Trophoblast cell (in vitro differentiated cells and primary cell): ENCODE data around the gene POMGNT2.

Source experiments
- DNase-seq, 2 donors: peaks; one replicate each; pipeline ENCODE4 v3.0.0-alpha.2; 2016
- H2AFZ ChIP-seq: 2 replicates; pipeline ENCODE4 v1.6.1; 2013; ENCODE audit warnings: low read length, moderate library complexity, mild to moderate bottlenecking; ENCODE audit not compliant: insufficient read depth, poor library complexity
- H2AK5ac ChIP-seq: 2 replicates; pipeline ENCODE4 v1.6.1; 2013; ENCODE audit warnings: mild to moderate bottlenecking, low read length
- H2BK120ac ChIP-seq: 2 replicates; pipeline ENCODE4 v1.6.1; 2013; ENCODE audit warnings: low read length, mild to moderate bottlenecking, moderate library complexity; ENCODE audit not compliant: insufficient read depth, poor library complexity
- H2BK12ac ChIP-seq: 2 replicates; pipeline ENCODE4 v1.6.1; 2013; ENCODE audit warnings: mild to moderate bottlenecking, low read length, moderate library complexity
- H2BK5ac ChIP-seq: 2 replicates; pipeline ENCODE4 v1.6.1; 2013; ENCODE audit warnings: low read length, low read depth, moderate library complexity, mild to moderate bottlenecking; ENCODE audit not compliant: poor library complexity
- H3K14ac ChIP-seq: 2 replicates; pipeline ENCODE4 v1.6.1; 2013; ENCODE audit warnings: mild to moderate bottlenecking, low read length
- H3K18ac ChIP-seq: 2 replicates; pipeline ENCODE4 v1.6.1; 2013; ENCODE audit warnings: mild to moderate bottlenecking, low read length
- H3K23ac ChIP-seq: 2 replicates; pipeline ENCODE4 v1.6.1; 2013; ENCODE audit warnings: low read length
- H3K27ac ChIP-seq: 2 replicates; pipeline ENCODE4 v1.5.1; 2013; ENCODE audit warnings: low read depth, mild to moderate bottlenecking, inconsistent platforms, low read length, moderate library complexity
- H3K27me3 ChIP-seq: 2 replicates; pipeline ENCODE4 v1.6.1; 2013; ENCODE audit warnings: inconsistent platforms, mild to moderate bottlenecking, low read length, moderate library complexity; ENCODE audit not compliant: insufficient read depth
- H3K36me3 ChIP-seq, 2 experiments: 1 replicate in 1 of 2; 2 replicates in 1 of 2; pipeline ENCODE4 v1.6.1; 2013; ENCODE audit warnings: low read length in 2 of 2, mild to moderate bottlenecking in 2 of 2, moderate library complexity in 1 of 2; ENCODE audit not compliant: insufficient read depth in 2 of 2, control insufficient read depth in 1 of 2
- H3K4ac ChIP-seq: 2 replicates; pipeline ENCODE4 v1.6.1; 2013; ENCODE audit warnings: low read depth, mild to moderate bottlenecking, low read length, moderate library complexity
- H3K4me1 ChIP-seq, 2 experiments: 1 replicate in 1 of 2; 2 replicates in 1 of 2; pipeline ENCODE4 v1.6.1; 2013; ENCODE audit warnings: low read length in 2 of 2, mild to moderate bottlenecking in 2 of 2, moderate library complexity in 1 of 2; ENCODE audit not compliant: insufficient read depth in 2 of 2, control insufficient read depth in 1 of 2
- H3K4me2 ChIP-seq: 2 replicates; pipeline ENCODE4 v1.6.1; 2013; ENCODE audit warnings: inconsistent platforms, mild to moderate bottlenecking, low read length, moderate library complexity
- H3K4me3 ChIP-seq: 2 replicates; pipeline ENCODE4 v1.5.1; 2013; ENCODE audit warnings: mild to moderate bottlenecking, low read depth, low read length, inconsistent platforms
- H3K79me1 ChIP-seq: one replicate; pipeline ENCODE4 v1.6.1; 2013; ENCODE audit warnings: low read length
- H3K79me2 ChIP-seq: 2 replicates; pipeline ENCODE4 v1.6.1; 2013; ENCODE audit warnings: low read length, mild to moderate bottlenecking; ENCODE audit not compliant: control insufficient read depth, insufficient read depth, poor library complexity
- H3K9ac ChIP-seq: 2 replicates; pipeline ENCODE4 v1.6.1; 2013; ENCODE audit warnings: mild to moderate bottlenecking, low read length
- H3K9me3 ChIP-seq: 2 replicates; pipeline ENCODE4 v1.6.1; 2013; ENCODE audit warnings: low read depth, mild to moderate bottlenecking, control low read depth, inconsistent platforms, low read length; ENCODE audit not compliant: insufficient read depth
- H4K12ac ChIP-seq: 2 replicates; pipeline ENCODE4 v1.6.1; 2013; ENCODE audit warnings: low read depth, mild to moderate bottlenecking, low read length, moderate library complexity
- H4K8ac ChIP-seq: 2 replicates; pipeline ENCODE4 v1.6.1; 2013; ENCODE audit warnings: low read depth, mild to moderate bottlenecking, low read length, moderate library complexity
- H4K91ac ChIP-seq: one replicate; pipeline ENCODE4 v1.6.1; 2013; ENCODE audit warnings: low read depth, mild to moderate bottlenecking, low read length, moderate library complexity
- WGBS: extraction: QIAGEN DNeasy Blood & Tissue Kit; methylation state at CpG from one replicate; pipeline ENCODE4 v1.1.7; 2013; ENCODE audit warnings: missing lambda C conversion rate; ENCODE audit not compliant: insufficient read length, insufficient coverage; ENCODE audit errors: extremely low coverage; 5-methylcytosine and 5-hydroxymethylcytosine counted together

Gene POMGNT2

DNA sequence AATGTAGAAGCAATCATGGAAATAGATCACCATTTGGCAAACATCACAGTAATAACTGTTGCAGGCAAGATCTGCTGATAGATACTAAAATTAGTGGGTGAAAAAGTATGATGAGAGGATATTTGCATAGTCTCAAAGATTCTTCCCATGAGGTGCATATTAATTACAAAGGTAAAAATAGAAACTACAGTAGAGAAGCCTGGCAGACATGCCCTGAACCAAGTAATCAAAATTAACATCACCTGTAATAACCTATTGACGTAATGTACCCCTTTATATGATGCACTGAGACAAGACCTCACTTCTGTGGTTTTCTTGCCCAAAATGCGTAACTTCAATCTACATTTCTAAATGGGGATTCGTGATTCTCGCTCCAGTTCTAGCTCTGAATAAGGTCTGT is 14.4 kb downstream of the POMGNT2 start:
- no peak overlapping the region for H2BK120ac ChIP-seq
- no peak overlapping the region for H4K12ac ChIP-seq
- no CpG with 5 or more reads among the region's 4 CpGs for WGBS
- H3K18ac ChIP-seq = no peak overlapping the region
- no peak for DNase-seq
- H3K4me3 ChIP-seq = no peak overlapping the region
- H4K8ac ChIP-seq = no peak overlapping the region
- peaks cover 1 to 2% of the 10 kb centered on the region in 2 experiments for H3K4me1 ChIP-seq
- H3K23ac ChIP-seq = no peak overlapping the region
- no peak overlapping the region for H3K14ac ChIP-seq
- H3K36me3 ChIP-seq = no peaks in the 10 kb centered on the region
- H3K9ac ChIP-seq = no peak overlapping the region
- H2AK5ac ChIP-seq = no peak overlapping the region
- H3K27me3 ChIP-seq = no peaks in the 10 kb centered on the region
- H3K4me2 ChIP-seq = no peak overlapping the region
- no peak overlapping the region for H3K4ac ChIP-seq
- H3K79me2 ChIP-seq = no peaks in the 10 kb centered on the region
- H2AFZ ChIP-seq = no peak overlapping the region
- no peak overlapping the region for H4K91ac ChIP-seq
- no peak overlapping the region for H2BK5ac ChIP-seq
- no peak overlapping the region for H2BK12ac ChIP-seq
- H3K9me3 ChIP-seq = peaks cover 2% of the 10 kb centered on the region
- no peak overlapping the region for H3K27ac ChIP-seq
- no peaks in the 10 kb centered on the region for H3K79me1 ChIP-seq

DNA sequence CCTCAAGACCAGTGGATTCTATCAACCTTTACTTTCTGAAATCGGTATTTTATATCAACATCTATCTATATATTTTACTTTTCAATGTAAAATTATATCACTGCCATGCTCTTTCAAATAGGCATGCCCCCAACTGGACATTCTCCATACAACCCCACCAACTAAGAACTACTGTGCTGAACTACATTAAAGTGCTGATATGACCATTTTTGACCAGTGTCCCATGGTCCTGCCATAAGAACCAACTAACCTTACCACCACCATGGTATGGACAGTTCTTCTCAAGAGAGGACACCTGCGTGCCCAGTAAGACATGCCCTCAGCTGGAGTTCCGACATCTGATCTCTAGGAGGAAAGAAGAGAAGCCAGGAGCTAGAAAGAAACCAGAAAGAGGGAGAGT is 15.6 kb downstream of the POMGNT2 start:
- no peak overlapping the region for H4K12ac ChIP-seq
- H3K14ac ChIP-seq = no peak overlapping the region
- H3K23ac ChIP-seq = no peak overlapping the region
- no peak for DNase-seq
- H3K27ac ChIP-seq = no peak overlapping the region
- H3K36me3 ChIP-seq = no peaks in the 10 kb centered on the region
- H3K27me3 ChIP-seq = no peaks in the 10 kb centered on the region
- H2AFZ ChIP-seq = no peak overlapping the region
- H2BK5ac ChIP-seq = no peak overlapping the region
- no peak overlapping the region for H3K18ac ChIP-seq
- no peak overlapping the region for H3K4me2 ChIP-seq
- peaks cover 2% of the 10 kb centered on the region for H3K9me3 ChIP-seq
- no peak overlapping the region for H4K8ac ChIP-seq
- no peak overlapping the region for H4K91ac ChIP-seq
- H2BK12ac ChIP-seq = no peak overlapping the region
- no peak overlapping the region for H2BK120ac ChIP-seq
- no peak overlapping the region for H3K4ac ChIP-seq
- no peak overlapping the region for H3K4me3 ChIP-seq
- no peak overlapping the region for H2AK5ac ChIP-seq
- no CpG with 5 or more reads among the region's 3 CpGs for WGBS
- no peaks in the 10 kb centered on the region for H3K79me2 ChIP-seq
- H3K79me1 ChIP-seq = no peaks in the 10 kb centered on the region
- H3K4me1 ChIP-seq = peaks cover 5% of the 10 kb centered on the region in 2 experiments
- no peak overlapping the region for H3K9ac ChIP-seq

DNA sequence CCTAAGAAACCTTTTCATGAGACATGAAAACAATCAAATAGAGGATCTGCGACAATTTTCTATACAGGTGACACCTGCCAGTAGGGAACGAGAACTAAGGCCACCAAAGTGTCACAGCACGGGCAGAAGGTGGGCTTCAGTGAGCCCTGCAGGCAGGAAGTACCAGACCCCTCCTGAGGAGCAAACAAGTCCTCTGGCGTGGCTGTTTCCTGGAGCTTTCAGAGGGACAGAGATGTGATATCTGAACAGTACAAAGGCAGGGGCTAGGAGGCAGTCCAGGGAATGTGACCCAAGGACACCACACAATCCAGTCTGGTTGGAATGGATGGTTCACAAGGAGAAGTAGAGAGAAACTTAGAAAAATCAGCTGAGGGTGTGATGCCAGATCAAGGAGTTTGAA is 16.8 kb downstream of the POMGNT2 start:
- peaks cover 5% of the 10 kb centered on the region in 2 experiments for H3K4me1 ChIP-seq
- H3K79me1 ChIP-seq = no peaks in the 10 kb centered on the region
- no peak overlapping the region for H4K12ac ChIP-seq
- no peak overlapping the region for H3K4ac ChIP-seq
- no peak overlapping the region for H2BK120ac ChIP-seq
- H2AFZ ChIP-seq = no peak overlapping the region
- H4K8ac ChIP-seq = no peak overlapping the region
- no peak overlapping the region for H2AK5ac ChIP-seq
- H4K91ac ChIP-seq = no peak overlapping the region
- peaks cover 2% of the 10 kb centered on the region for H3K9me3 ChIP-seq
- WGBS = no CpG with 5 or more reads among the region's 4 CpGs
- no peak overlapping the region for H2BK5ac ChIP-seq
- H3K4me3 ChIP-seq = no peak overlapping the region
- H2BK12ac ChIP-seq = no peak overlapping the region
- no peaks in the 10 kb centered on the region for H3K27me3 ChIP-seq
- DNase-seq = no peak
- H3K36me3 ChIP-seq = no peaks in the 10 kb centered on the region
- no peak overlapping the region for H3K14ac ChIP-seq
- no peak overlapping the region for H3K4me2 ChIP-seq
- H3K9ac ChIP-seq = no peak overlapping the region
- no peak overlapping the region for H3K18ac ChIP-seq
- H3K23ac ChIP-seq = no peak overlapping the region
- H3K79me2 ChIP-seq = no peaks in the 10 kb centered on the region
- no peak overlapping the region for H3K27ac ChIP-seq

DNA sequence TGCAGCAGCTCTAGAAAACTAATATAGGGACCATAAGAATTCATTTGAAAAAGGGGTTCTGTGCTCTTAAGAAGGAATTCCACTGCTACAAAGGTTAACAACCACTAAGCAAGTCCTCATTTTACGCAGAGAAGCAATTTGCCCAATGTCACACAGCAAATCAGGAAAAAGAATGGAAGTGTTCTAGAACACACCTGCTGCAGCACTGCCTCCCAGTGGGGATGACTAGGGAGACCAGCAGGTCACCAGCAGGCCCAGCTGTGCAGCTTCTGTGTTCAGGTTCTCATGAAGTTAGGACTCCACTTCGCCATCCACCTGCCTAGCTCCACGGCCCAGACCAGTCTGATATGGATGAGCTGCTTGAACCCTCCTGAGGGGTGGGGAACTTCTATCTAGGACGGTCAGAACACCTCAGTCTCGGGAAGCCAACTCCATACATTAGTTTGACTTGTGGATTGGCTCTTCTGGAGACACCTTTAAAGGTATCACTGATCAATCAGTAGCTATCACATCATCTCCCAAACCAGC is 18.6 kb downstream of the POMGNT2 start:
- Histone ChIP-seq H3K23ac (no peak overlapping the region), H3K4me2 (no peak overlapping the region), H2BK120ac (no peak overlapping the region), H3K27me3 (no peaks in the 10 kb centered on the region), H3K79me1 (no peaks in the 10 kb centered on the region), H2BK5ac (no peak overlapping the region), H4K8ac (no peak overlapping the region), H3K9ac (no peak overlapping the region), H3K36me3 (no peaks in the 10 kb centered on the region), H4K91ac (no peak overlapping the region), H3K4me3 (no peak overlapping the region), H3K27ac (no peak overlapping the region), H3K14ac (no peak overlapping the region), H2AFZ (no peak overlapping the region), H2BK12ac (no peak overlapping the region), H3K18ac (no peak overlapping the region), H3K79me2 (no peaks in the 10 kb centered on the region), H3K9me3 (peaks cover 2% of the 10 kb centered on the region), H3K4me1 (peaks cover 5% of the 10 kb centered on the region in 2 experiments), H2AK5ac (no peak overlapping the region), H4K12ac (no peak overlapping the region), H3K4ac (no peak overlapping the region)
- peak in 1 of 2 donors; percentile 8 for DNase-seq
- WGBS = no CpG with 5 or more reads among the region's 5 CpGs
